Cardiac muscle cell (in vitro differentiated cells and primary cell): Measurements from ENCODE around the gene KIAA1755. TPM values are rescaled to one million over a fixed set of nuclear protein-coding genes. Genes with fewer than 3 reads are reported as not detected.

Experiments
- DNase-seq, 2 donors: peaks; one replicate each; pipeline versions ENCODE4 v3.0.0 to v3.0.0-alpha.2; 2010 to 2017; ENCODE audit warnings: low read depth in 1 of 2, low spot score in 1 of 2
- H3K27ac ChIP-seq: fragments of 200-600 bp; sonication (generic); 2 replicates; pipeline ENCODE4 v1.5.1; 2016
- H3K27me3 ChIP-seq: fragments of 200-600 bp; sonication (generic); 2 replicates; pipeline ENCODE4 v1.6.0; 2016; ENCODE audit warnings: control low read depth
- H3K36me3 ChIP-seq: fragments of 200-600 bp; sonication (generic); 2 replicates; pipeline ENCODE4 v1.5.1; 2016; ENCODE audit warnings: control low read depth
- H3K4me1 ChIP-seq: fragments of 200-600 bp; sonication (generic); 2 replicates; pipeline ENCODE4 v1.8.1; 2017; ENCODE audit warnings: low read depth, mild to moderate bottlenecking, mixed run types
- H3K4me3 ChIP-seq: fragments of 200-600 bp; sonication (generic); 2 replicates; pipeline ENCODE4 v1.5.1; 2016; ENCODE audit warnings: mild to moderate bottlenecking
- H3K9me3 ChIP-seq: fragments of 200-600 bp; sonication (generic); 2 replicates; pipeline ENCODE4 v1.5.1; 2017; ENCODE audit warnings: low read depth, mild to moderate bottlenecking, control low read depth
- polyA plus RNA-seq: library from polyadenylated mRNA; unstranded; fragments of >200 nt; fragmentation: Nextera tagmentation; extraction: Ambion mirVana; gene quantifications from 2 replicates; pipeline ENCODE4 v1.2.1, GENCODE V29; 2016
- total RNA-seq: library from RNA; depleted of rRNA; stranded (reverse); fragments of >200 nt; gene quantifications from 2 replicates; pipeline ENCODE4 v1.2.3, GENCODE V29; 2016
- TF ChIP-seq, protein P1 (sequence below): IDR thresholded peaks from 2 replicates; pipeline ENCODE4 v1.5.1; 2012; ENCODE audit warnings: low read depth, mild to moderate bottlenecking, low read length

Gene KIAA1755
- total and polyA plus RNA-seq, 2 experiments from 2014 or later = not detected

DNA sequence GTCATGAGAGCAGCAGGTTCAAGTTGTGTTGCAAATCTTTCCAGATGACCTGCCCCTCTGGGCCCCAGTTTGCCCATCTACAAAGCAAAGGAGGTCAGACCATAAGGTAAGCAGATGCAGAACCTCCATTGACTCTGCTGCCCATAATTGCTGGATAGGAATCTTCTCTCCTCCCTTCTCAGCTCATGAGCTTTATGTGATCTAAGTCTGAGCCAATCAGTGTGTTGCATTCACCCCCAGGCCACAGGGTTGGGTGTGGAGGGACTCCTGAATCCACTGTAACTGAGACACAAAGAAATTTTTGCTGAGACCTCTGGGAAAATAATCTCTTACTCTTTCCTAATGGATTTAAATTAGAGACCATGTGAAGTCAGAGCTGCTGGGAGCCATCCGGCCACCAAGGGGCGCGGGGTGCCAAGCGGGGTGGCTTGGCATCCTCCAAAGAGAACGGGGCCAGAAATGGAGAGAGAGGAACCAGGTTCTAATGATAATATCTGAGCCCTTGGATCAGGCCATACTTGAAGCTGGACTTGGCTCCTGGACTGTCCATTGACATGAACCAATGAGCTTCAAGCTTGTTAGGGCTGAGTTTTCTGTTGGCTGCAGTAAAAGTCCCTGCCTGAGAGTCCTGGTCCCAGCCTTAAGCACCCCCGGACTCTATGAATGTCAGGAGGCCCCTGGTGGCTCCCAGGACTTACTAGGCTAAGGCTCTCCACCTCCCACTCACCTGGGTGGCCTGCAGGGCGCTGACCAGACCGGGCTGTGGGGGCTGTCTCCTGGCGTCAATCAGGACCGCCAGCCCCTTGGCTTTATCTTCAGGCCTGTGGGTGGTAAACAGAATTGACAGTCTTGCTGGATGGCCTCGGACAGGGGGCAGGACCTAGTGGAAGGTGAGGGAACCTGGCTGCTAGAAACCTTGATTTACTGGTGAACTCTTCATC is 32.8 kb downstream of the KIAA1755 start:
- TF ChIP-seq, protein P1, sequence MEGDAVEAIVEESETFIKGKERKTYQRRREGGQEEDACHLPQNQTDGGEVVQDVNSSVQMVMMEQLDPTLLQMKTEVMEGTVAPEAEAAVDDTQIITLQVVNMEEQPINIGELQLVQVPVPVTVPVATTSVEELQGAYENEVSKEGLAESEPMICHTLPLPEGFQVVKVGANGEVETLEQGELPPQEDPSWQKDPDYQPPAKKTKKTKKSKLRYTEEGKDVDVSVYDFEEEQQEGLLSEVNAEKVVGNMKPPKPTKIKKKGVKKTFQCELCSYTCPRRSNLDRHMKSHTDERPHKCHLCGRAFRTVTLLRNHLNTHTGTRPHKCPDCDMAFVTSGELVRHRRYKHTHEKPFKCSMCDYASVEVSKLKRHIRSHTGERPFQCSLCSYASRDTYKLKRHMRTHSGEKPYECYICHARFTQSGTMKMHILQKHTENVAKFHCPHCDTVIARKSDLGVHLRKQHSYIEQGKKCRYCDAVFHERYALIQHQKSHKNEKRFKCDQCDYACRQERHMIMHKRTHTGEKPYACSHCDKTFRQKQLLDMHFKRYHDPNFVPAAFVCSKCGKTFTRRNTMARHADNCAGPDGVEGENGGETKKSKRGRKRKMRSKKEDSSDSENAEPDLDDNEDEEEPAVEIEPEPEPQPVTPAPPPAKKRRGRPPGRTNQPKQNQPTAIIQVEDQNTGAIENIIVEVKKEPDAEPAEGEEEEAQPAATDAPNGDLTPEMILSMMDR = no peak
- no peak overlapping the region for H3K4me3 ChIP-seq
- H3K27me3 ChIP-seq = no peaks in the 10 kb centered on the region
- no peak for DNase-seq
- no peaks in the 10 kb centered on the region for H3K4me1 ChIP-seq
- H3K9me3 ChIP-seq = no peaks in the 10 kb centered on the region
- no peaks in the 10 kb centered on the region for H3K36me3 ChIP-seq
- no peak overlapping the region for H3K27ac ChIP-seq

DNA sequence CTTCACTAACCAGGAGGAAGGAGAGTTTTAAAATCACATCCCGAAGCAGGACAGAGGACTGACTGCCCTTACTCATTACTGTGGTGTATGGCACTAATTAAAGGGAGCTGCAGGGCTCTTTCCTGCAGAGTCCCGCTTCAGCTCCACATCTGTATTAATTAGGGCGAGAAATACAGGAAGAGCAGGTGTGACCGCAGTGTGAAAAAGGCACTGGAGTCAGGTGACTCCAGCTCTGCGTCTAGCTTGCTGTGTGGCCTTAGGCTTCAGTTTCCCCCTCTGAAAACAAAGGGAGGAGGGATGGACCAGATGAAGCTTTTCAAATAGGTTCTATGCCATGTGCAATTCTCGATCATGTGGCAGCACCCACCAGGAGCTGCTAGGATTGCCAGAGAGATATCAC is 34.0 kb downstream of the KIAA1755 start:
- H3K27ac ChIP-seq = no peak overlapping the region
- no peak overlapping the region for H3K4me3 ChIP-seq
- no peaks in the 10 kb centered on the region for H3K36me3 ChIP-seq
- no peaks in the 10 kb centered on the region for H3K4me1 ChIP-seq
- no peak for DNase-seq
- TF ChIP-seq, protein P1 = no peak
- H3K27me3 ChIP-seq = no peaks in the 10 kb centered on the region
- H3K9me3 ChIP-seq = no peaks in the 10 kb centered on the region

DNA sequence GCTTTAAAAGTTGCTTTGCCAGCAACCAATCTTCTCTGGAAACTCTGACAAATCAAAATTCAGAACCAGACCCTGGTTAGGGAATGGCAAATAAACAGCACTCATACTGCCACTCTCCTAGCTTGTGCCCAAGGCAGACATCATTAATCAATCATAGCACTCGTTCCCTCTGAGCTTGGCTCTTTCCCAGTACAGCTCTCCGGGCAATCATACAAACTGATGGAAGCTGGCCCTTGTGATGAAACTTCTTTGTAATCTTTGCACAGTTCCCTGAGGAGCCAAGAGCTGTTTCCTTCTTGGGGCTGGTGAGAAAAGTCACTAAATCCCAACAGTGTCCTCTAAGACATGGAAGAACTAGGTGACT is 34.7 kb downstream of the KIAA1755 start:
- TF ChIP-seq, protein P1 = no peak
- DNase-seq = peak in 1 of 2 donors; percentile 65
- no peak overlapping the region for H3K27ac ChIP-seq
- no peaks in the 10 kb centered on the region for H3K4me1 ChIP-seq
- H3K36me3 ChIP-seq = no peaks in the 10 kb centered on the region
- H3K4me3 ChIP-seq = no peak overlapping the region
- no peaks in the 10 kb centered on the region for H3K27me3 ChIP-seq
- no peaks in the 10 kb centered on the region for H3K9me3 ChIP-seq

DNA sequence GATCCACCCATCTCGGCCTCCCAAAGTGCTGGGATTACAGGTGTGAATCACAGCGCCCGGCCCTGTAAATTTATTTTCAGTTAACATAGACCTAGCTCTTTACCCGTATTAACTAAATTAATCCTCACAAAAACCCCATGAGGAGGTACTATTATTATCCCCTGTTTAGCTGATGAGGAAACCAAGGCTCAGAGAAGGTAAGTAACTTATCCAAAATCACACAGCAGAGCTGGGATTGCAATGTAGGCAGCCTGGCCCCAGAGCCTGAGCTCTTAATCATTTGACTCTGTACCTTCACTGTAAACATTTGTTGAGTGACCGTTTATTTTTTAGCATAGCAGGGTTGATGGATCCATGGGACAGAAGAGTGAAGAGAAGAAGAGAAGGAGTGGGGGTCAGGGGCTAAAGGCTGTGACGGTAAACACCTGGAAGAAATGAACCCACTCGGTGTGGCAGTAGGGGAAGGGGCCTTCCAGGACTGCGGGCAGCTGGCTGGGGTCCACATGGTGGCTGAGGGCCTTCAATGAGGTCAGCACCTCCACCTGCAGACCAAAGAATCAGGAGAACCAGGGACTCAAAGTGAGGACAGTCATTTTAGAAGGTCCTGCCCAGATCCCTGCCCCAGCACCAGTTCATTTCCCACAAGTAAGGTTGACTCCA is 35.2 kb downstream of the KIAA1755 start:
- no peaks in the 10 kb centered on the region for H3K4me1 ChIP-seq
- TF ChIP-seq, protein P1 = no peak
- H3K36me3 ChIP-seq = no peaks in the 10 kb centered on the region
- no peaks in the 10 kb centered on the region for H3K27me3 ChIP-seq
- no peak for DNase-seq
- no peak overlapping the region for H3K27ac ChIP-seq
- no peaks in the 10 kb centered on the region for H3K9me3 ChIP-seq
- H3K4me3 ChIP-seq = no peak overlapping the region

DNA sequence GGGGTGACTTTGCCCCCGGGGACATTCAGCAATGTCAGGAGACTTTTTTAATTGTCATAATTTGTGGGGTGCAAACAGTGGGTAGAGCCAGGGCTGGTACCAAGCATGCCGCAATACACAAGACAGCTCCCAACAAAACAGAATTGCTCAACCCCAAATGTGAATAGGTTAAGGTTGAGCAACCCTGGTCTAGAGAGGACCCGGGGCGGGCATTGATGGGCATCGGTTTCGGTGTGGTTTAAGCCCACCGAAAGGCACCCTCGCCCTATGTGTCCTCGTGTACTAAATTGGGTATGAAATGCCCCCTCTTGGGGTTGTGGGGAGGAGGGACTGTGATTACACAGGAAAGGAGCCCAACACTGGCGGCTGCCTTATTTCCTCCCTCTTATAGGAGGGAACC is 36.0 kb downstream of the KIAA1755 start:
- H3K27ac ChIP-seq = no peak overlapping the region
- no peaks in the 10 kb centered on the region for H3K4me1 ChIP-seq
- no peaks in the 10 kb centered on the region for H3K36me3 ChIP-seq
- H3K9me3 ChIP-seq = no peaks in the 10 kb centered on the region
- no peak overlapping the region for H3K4me3 ChIP-seq
- no peaks in the 10 kb centered on the region for H3K27me3 ChIP-seq
- TF ChIP-seq, protein P1 = no peak
- no peak for DNase-seq
